Measurements from ENCODE around the gene SLC25A21. TPM values are rescaled to one million over a fixed set of nuclear protein-coding genes. Genes with fewer than 3 reads are reported as not detected.

Gene SLC25A21
- total and polyA plus RNA-seq, 10 of the 15 experiments (the other 5 are each of a cell fraction or from before 2014, with no cell fraction given): 0.06 to 0.72 (median 0.17) TPM; not detected in 3

GRCh38 chr14:36940476-36940875, 231.9 kb downstream of the SLC25A21 start:
- Histone ChIP-seq H3K27me3 (replicated peaks in 1 of 2; ENCODE audit: control insufficient read depth in 2 of 2, insufficient read depth in 2 of 2, low read length in 1 of 2) (no peaks in the 10 kb centered on the region), H3K9ac (ENCODE audit: control insufficient read depth, insufficient read depth, low read length) (no peak overlapping the region), H3K36me3 (ENCODE audit: control insufficient read depth in 2 of 2, insufficient read depth in 2 of 2, low read length in 1 of 2) (no peaks in the 10 kb centered on the region), H3K4me1 (ENCODE audit: control insufficient read depth, insufficient read depth, low read length) (no peaks in the 10 kb centered on the region), H3K4me3 (no peak overlapping the region), H3K27ac (ENCODE audit: control insufficient read depth, insufficient read depth) (no peak overlapping the region), H2AFZ (ENCODE audit: control insufficient read depth, low read depth, low read length) (no peak overlapping the region), H4K20me1 (ENCODE audit: control insufficient read depth, insufficient read depth) (no peaks in the 10 kb centered on the region), H3K4me2 (ENCODE audit: control insufficient read depth, insufficient read depth) (no peak overlapping the region), H3K79me2 (ENCODE audit: control insufficient read depth, insufficient read depth, low read length) (no peaks in the 10 kb centered on the region), H3K9me3 (replicated peaks; ENCODE audit: control insufficient read depth, insufficient read depth, low read length) (no peaks in the 10 kb centered on the region)
- no TSS peak for BruUV-seq (replicated peaks)
- ATAC-seq (no peak), FAIRE-seq (no peak), DNase-seq (ENCODE audit: low read depth, low spot score) (no peak)
- ChIA-PET CTCF (interaction anchor here (0.6 to 8.9 kb wide), 6 partner anchors 8 to 617 kb away, joined by 3 to 134 read pairs (median 5); no protein-coding TSS in a partner anchor), POLR2A (no interaction called here), RAD21 (ENCODE audit: unreplicated experiment) (interaction anchor here (2.4 kb wide), 1 partner anchor 386 kb away, joined by 62 read pairs; no protein-coding TSS in a partner anchor), SMC1A (ENCODE audit: uncharacterized antibody, unreplicated experiment) (interaction anchor here (1.0 to 4.6 kb wide), 3 partner anchors 8 to 386 kb away, joined by 3 to 50 read pairs (median 7); no protein-coding TSS in a partner anchor)
- 0% methylated on average over 4 of the region's 4 CpGs for WGBS (ENCODE audit: insufficient coverage, insufficient replicate concordance, low lambda C conversion rate, missing lambda C conversion rate)
- in situ Hi-C loops (cut with MboI): no loop called here
- TF ChIP-seq ZBTB11 (CRISPR knock-in tag; IDR thresholded peaks at IDR 0.05): no peak
- intact Hi-C loops (cut with micrococcal nuclease; ENCODE audit: unreplicated experiment): no loop called here

- intact Hi-C loops (cut with micrococcal nuclease; ENCODE audit: unreplicated experiment) (no loop called here), in situ Hi-C loops (cut with MboI) (loop anchor here (10.0 kb wide), 1 partner anchor 284 kb away; no protein-coding TSS in a partner anchor)
- BruUV-seq (replicated peaks): no TSS peak
- no peaks in the 10 kb centered on the region for H3K27me3 ChIP-seq (replicated peaks in 1 of 2; ENCODE audit: control insufficient read depth in 2 of 2, insufficient read depth in 2 of 2, low read length in 1 of 2)
- H2AFZ ChIP-seq (ENCODE audit: control insufficient read depth, low read depth, low read length): no peak overlapping the region
- ChIA-PET RAD21 (ENCODE audit: unreplicated experiment) (interaction anchor here (1.2 to 1.7 kb wide), 2 partner anchors 286 to 386 kb away, joined by 3 to 5 read pairs; no protein-coding TSS in a partner anchor), POLR2A (no interaction called here), SMC1A (ENCODE audit: uncharacterized antibody, unreplicated experiment) (interaction anchor here (1.2 to 2.1 kb wide), 5 partner anchors 65 to 385 kb away, joined by 3 to 6 read pairs (median 4); no protein-coding TSS in a partner anchor), CTCF (interaction anchor here (0.7 to 8.9 kb wide), 4 partner anchors 279 to 402 kb away, joined by 3 to 134 read pairs (median 3); no protein-coding TSS in a partner anchor)
- H3K9me3 ChIP-seq (replicated peaks; ENCODE audit: control insufficient read depth, insufficient read depth, low read length): no peaks in the 10 kb centered on the region
- no peak overlapping the region for H3K27ac ChIP-seq (ENCODE audit: control insufficient read depth, insufficient read depth)
- no peaks in the 10 kb centered on the region for H3K79me2 ChIP-seq (ENCODE audit: control insufficient read depth, insufficient read depth, low read length)
- ATAC-seq (no peak), FAIRE-seq (no peak), DNase-seq (ENCODE audit: low read depth, low spot score) (no peak)
- WGBS (ENCODE audit: insufficient coverage, insufficient replicate concordance, low lambda C conversion rate, missing lambda C conversion rate): 41% methylated on average over 2 of the region's 2 CpGs
- no peak overlapping the region for H3K4me3 ChIP-seq
- no peaks in the 10 kb centered on the region for H3K4me1 ChIP-seq (ENCODE audit: control insufficient read depth, insufficient read depth, low read length)
- no peaks in the 10 kb centered on the region for H3K36me3 ChIP-seq (ENCODE audit: control insufficient read depth in 2 of 2, insufficient read depth in 2 of 2, low read length in 1 of 2)
- no peak overlapping the region for H3K4me2 ChIP-seq (ENCODE audit: control insufficient read depth, insufficient read depth)
- H3K9ac ChIP-seq (ENCODE audit: control insufficient read depth, insufficient read depth, low read length): no peak overlapping the region
- no peaks in the 10 kb centered on the region for H4K20me1 ChIP-seq (ENCODE audit: control insufficient read depth, insufficient read depth)
- TF ChIP-seq RUNX3 (IDR thresholded peaks at IDR 0.05; ENCODE audit: low read length): no peak
- TF ChIP-seq TAF1 (IDR thresholded peaks at IDR 0.05; ENCODE audit: borderline replicate concordance, low read depth, low read length): no peak
- TF ChIP-seq E4F1 (IDR thresholded peaks at IDR 0.05; ENCODE audit: borderline replicate concordance, partially characterized antibody): no peak
- TF ChIP-seq CEBPZ (IDR thresholded peaks at IDR 0.05; ENCODE audit: low read depth, low read length): no peak
Observed at GRCh38 chr14:36939265-36939664, 233.1 kb downstream of the SLC25A21 start.

All from GM12878 (cell line).